ENCODE measurements around the gene PTCHD4.
"Not testable (repeated sequence)": the region's sequence is repeated elsewhere in the genome, so short reads cannot be mapped to it uniquely, and the experiment has no call there.

PTCHD4 gene

GRCh38 chr6:48111143-48111506, at the start of gene PTCHD4:
TSS of gene PTCHD4 (minus strand) at chr6:48111197. CDS start at chr6:48068957, 42,240 bp downstream.
- DNase-seq: peak; percentile 79 to 80

- no peak for DNase-seq
Measured at GRCh38 chr6:48151142-48151541, 40.1 kb upstream of the PTCHD4 start.

DNA sequence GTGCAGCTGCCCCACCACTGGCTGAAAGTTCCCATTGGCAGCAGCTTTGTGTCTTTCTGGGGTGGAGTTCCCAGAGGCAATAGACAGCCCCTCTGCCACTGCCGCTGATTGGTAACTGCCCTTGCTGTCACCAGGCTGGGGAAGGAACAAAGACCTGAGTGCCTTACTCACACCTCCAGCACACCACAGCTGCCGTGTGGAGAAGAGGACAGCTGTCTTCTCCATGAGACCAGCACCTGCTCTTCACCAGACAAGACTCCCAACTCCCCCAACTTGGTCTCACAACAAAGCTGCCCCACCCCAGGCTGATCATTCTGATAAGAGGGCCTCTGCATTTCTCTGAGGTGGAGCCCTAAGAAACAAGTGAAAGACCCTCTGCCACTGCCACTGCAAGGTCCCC, 39.7 kb upstream of the PTCHD4 start:
- DNase-seq: no peak

- DNase-seq: no peak
Measured at GRCh38 chr6:48147051-48147450, 36.1 kb upstream of the PTCHD4 start.

DNA sequence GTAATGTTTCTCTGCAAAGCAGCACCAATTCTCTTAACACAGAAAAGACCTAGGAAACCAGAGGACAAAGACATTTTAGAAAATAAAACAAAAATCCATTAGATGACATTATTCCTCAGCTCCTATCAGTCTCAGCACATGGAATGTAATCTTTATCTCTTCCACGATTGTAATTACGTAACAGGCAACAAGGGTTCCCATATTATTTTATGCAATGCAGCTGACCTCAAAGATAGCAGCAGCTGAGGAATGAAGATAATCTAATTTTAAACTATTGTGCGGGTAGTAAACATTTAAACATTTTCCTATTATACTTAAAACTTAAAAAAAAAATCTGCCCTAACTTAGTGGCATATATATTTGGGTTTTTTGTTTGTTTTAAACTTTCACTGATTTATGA, 33.0 kb upstream of the PTCHD4 start:
- DNase-seq: no peak

DNA sequence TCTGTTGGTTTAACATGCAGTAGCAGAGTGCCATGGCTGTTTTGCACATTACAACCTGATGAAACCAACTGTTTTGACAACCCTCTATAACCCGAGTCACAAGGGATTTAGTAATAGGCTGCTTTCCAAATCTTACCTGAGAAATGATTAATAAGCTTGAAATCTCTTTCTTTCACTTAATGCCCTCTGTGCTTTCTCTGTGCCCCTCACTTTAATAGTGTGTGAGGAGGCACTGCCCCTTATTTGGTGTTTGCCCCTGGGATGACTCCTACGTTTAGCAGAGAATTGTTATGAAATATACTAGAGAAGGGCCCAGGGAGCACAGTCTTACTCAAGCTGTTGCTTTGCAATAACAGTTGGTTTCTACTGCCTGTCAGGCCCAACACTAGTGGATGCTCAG, 31.0 kb upstream of the PTCHD4 start:
- DNase-seq: no peak

DNA sequence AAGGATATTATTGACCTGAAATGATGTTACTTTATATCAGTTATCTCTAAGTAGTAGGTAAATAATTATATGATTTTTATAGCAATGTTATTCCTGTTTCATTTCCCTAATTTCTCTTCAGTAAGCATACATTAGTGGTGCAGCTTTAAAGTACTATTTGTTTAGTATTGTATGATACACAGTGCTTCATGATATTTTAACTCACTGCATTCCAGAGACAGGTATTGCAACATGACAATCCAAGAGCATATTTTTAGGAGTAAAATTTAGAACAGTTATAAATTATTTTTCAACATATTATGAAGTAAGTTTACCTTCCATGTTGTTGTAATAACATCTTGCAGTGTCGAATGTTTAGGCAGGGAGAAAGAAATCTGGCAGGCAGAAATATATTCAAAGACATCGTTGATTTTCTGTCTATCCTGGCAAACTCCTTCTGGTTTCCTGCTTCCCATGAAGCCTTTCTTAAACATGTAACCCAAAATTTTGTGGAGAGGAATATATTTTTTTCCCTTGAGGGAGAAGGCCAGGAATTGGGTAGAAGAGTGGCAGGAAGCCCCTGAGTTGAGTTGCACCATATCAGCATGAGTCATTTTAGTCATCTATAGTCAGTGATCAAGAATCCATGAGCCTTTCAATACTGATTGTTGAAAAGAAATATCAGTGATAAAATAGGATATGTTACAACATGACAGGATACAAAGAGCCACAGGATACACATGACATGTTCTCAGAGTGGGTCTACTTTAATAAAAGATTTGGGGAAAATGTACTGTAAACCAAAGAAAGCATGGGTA, 29.0 kb upstream of the PTCHD4 start:
- DNase-seq: no peak

- no peak for DNase-seq
Measured at GRCh38 chr6:48136856-48137255, 25.9 kb upstream of the PTCHD4 start.

DNA sequence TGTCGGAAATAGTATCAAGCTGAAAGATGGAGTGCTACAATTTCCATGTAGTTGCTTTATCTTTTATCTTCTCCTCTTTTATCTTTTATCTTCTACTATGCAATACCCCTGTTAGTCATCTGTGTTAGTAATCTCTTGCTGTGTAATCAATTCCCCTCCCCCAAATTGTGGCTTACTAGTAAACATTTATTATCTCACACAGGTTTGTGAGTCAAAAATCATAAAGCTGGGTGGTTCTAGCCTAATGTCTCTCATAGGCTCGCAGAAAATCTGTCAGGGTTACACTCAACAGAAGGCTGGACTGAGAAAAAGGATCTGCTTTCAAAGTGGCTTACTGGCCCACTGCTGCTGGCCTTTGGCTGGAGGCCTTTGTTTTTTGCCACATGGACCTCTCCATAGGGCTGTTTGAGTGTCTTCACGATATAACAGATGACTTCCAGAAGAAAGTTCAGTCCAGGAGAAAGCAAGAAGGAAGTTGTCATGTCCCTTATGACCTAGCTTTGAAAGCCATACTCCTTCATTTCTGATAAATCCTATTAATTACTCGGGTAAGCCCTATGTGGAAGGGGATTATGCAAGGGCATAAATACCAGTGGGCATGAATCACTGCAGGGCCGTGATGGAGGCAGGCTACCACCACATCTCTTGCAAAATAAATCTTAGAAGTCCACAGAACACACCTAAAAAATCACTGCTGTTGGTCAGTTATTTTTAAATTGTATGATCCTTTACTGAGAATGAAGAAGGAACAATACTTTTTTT, 24.5 kb upstream of the PTCHD4 start:
- DNase-seq: no peak

DNA sequence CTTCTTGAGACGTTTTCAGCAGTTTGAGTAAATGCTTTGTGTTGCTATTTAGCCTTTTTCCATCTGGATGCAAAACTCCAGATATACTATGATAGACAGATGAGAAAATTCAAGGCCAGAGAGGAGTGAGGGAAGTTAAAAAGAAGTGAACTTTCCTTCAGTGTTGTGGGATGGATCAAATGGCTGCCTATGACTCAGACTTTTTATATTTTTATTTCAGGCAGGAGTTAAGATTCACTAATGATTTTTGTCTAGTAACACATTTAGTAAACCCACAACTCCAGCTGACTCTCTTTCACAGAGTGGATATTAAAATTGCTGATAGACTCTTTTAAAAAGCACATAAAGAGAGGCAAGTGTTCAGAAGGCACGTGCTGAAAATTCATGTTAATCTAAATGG, 23.2 kb upstream of the PTCHD4 start:
- DNase-seq: no peak

- no peak for DNase-seq
Measured at GRCh38 chr6:48123601-48124000, 12.6 kb upstream of the PTCHD4 start.

DNA sequence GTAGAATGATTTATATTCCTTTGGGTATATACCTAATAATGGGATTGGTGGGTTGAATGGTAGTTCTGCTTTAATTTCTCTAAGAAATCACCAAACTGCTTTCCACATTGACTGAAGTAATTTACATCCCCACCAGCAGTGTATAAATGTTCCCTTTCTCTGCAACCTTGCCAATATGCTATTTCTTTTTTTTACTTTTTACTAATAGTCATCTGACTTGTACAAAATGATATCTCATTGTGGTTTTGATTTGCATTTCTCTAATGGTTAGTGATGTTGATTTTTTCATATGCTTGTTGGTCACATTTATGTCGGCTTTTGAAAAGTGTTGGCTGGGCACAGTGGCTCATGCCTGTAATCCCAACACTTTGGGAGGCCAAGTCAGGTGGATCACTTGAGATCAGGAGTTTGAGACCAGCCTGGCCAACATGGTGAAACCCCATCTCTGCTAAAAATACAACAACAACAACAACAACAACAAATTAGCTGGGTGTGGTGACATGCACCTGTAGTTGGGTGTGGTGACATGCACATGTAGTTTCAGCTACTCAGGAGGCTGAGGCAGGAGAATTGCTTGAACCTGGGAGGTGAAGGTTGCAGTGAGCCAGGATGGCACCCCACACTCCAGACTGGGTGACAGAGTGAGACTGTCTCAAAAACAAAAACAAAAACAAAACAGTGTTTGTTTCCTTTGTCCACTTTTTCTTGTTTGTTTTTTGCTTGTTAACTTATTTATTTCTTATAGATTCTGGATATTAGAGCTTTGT, 11.2 kb upstream of the PTCHD4 start:
- not testable (repeated sequence) for DNase-seq

DNA sequence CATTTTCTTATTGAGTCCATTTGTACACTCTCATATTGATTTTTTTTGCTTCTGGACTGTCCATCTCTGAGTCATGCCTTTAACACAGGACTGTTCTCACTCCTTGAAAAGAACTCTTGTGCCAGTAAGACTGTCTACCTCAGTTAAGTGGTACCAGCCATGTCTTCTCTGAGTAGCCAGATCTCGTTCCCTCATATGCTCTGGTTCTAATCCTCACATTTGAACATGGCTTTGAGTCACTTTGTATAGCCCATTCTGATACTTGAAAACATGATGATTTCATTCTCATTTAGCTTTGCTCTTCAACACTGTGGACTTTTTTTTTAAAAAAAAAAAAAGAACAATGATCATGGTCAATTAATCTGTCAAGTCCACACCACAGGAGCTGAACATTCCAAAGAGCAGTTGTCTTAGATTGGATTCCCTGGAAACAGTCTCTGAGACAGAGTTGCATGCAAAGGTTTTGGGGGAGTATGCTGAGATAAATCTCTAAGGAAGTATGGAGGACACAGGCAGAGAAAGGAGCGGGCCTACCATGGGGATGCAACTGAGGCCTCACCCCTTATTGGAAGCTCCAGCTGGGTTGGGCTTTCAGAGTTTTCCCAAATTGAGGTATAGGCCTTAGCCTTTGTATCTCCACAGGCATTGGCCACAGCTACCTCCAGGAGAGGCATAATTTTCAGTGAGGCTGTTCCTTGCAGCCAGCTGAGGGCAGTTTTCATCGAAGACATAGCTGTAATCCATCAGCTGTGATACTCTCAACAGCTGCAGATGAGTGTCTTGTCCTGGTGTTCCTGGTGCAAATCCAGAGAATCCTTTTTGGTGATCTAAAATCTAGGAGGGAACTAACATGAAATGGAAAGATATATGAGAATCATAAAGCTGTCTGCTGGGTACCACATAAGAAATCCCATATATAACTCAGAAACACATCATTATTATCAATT, 6.0 kb upstream of the PTCHD4 start:
- no peak for DNase-seq

GRCh38 chr6:48113130-48113529, 2.1 kb upstream of the PTCHD4 start:
- DNase-seq: no peak

DNA sequence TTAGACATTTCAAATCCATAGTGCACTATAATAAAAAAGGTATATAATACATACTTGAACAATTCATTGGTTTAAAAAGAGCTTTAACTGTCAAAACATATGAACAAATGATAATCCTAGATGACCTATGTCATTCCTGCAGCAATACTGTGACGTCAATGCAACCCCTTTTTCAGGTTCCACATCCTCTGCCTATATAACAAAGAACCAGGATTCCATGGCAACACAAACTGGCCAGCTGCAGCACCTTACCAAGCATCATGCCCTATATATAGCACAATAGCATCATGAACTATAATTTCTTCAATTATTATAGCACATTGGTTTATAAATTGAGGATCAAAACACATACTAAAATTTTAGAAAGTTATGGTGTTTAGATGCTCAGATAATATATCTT, 578 bp upstream of the PTCHD4 start:
- peak; percentile 60 to 87 for DNase-seq

GRCh38 chr6:48110436-48111142, 408 bp downstream of the PTCHD4 start:
- DNase-seq: no peak

- peak in 1 of 2 experiments; percentile 22 for DNase-seq
Measured at GRCh38 chr6:48109944-48110343, 1.1 kb downstream of the PTCHD4 start.

DNA sequence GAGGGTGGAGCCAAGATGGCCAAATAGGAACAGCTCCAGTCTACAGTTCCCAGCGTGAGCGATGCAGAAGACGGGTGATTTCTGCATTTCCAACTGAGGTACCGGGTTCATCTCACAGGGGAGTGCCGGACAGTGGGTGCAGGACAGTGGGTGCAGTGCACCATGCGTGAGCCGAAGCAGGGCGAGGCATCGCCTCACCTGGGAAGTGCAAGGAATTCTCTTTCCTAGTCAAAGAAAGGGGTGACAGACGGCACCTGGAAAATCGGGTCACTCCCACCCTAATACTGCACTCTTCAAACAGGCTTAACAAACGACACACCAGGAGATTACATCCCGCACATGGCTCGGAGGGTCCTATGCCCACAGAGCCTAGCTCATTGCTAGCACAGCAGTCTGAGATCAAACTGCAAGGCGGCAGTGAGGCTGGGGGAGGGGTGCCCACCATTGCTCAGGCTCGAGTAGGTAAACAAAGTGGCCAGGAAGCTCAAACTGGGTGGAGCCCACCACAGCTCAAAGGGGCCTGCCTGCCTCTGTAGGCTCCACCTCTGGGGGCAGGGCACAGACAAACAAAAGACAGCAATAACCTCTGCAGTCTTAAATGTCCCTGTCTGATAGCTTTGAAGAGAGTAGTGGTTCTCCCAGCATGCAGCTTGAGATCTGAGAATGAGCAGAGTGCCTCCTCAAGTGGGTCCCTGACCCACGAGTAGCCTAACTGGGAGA, 8.4 kb downstream of the PTCHD4 start:
- not testable (repeated sequence) for DNase-seq

GRCh38 chr6:48101290-48101689, 9.7 kb downstream of the PTCHD4 start:
- no peak for DNase-seq

GRCh38 chr6:48100588-48100895, 10.5 kb downstream of the PTCHD4 start:
- no peak for DNase-seq

Measured in NCI-H1930 (cell line).